WTC11 (cell line): ENCODE measurements around the gene RANBP3L. TPM values are rescaled to one million over a fixed set of nuclear protein-coding genes. Genes with fewer than 3 reads are reported as not detected.
"Not testable (repeated sequence)": the region's sequence is repeated elsewhere in the genome, so short reads cannot be mapped to it uniquely, and the experiment has no call there.

Experiments used
- ATAC-seq: fragments of 200-7000 bp; cut with Tn5 transposase; 2 replicates; pipeline ENCODE4 v1.10.0; 2021; ENCODE audit warnings: mild to moderate bottlenecking, moderate library complexity
- CTCF ChIA-PET: fragments of 300-600 bp; sonication (Branson Sonifier 250); formaldehyde crosslinking; loops from one replicate; lab custom pipeline; 2021; ENCODE audit warnings: antibody characterized with exemption; lab: Charles Lee
- POLR2A ChIA-PET: fragments of 350-600 bp; sonication (Branson Sonifier 250); formaldehyde crosslinking; loops from one replicate; lab custom pipeline; 2021; ENCODE audit warnings: antibody characterized with exemption; lab: Charles Lee
- DNase-seq: peaks from one replicate; pipeline ENCODE4 v3.0.0; 2021; ENCODE audit warnings: low spot score
- H3K27ac Mint-ChIP-seq: 2 replicates; pipeline ENCODE4 v1.8.0; 2021; ENCODE audit warnings: mixed read lengths
- H3K27me3 Mint-ChIP-seq: 2 replicates; pipeline ENCODE4 v1.8.0; 2021; ENCODE audit warnings: low read depth, mild to moderate bottlenecking, moderate library complexity, mixed read lengths
- H3K36me3 Mint-ChIP-seq: 2 replicates; pipeline ENCODE4 v1.8.0; 2021; ENCODE audit warnings: mixed read lengths
- H3K4me1 Mint-ChIP-seq: 2 replicates; pipeline ENCODE4 v1.8.0; 2022; ENCODE audit warnings: mixed read lengths
- H3K4me3 Mint-ChIP-seq: 2 replicates; pipeline ENCODE4 v1.8.0; 2021; ENCODE audit warnings: mild to moderate bottlenecking, moderate library complexity, mixed read lengths
- H3K9me3 Mint-ChIP-seq: 2 replicates; pipeline ENCODE4 v1.8.0; 2021; ENCODE audit warnings: mixed read lengths
- CREM ChIP-seq: sonication (generic); formaldehyde crosslinking; IDR thresholded peaks from 2 replicates; pipeline ENCODE4 v1.8.1; 2022; ENCODE audit warnings: mild to moderate bottlenecking, missing genetic modification reagents, moderate library complexity
- FOXP1 ChIP-seq: sonication (generic); formaldehyde crosslinking; IDR thresholded peaks from 2 replicates; pipeline ENCODE4 v1.8.0; 2022; ENCODE audit warnings: missing genetic modification reagents, mild to moderate bottlenecking, moderate library complexity, borderline replicate concordance
- GABPB1 ChIP-seq: sonication (generic); formaldehyde crosslinking; IDR thresholded peaks from 2 replicates; pipeline ENCODE4 v1.8.1; 2023; ENCODE audit warnings: mild to moderate bottlenecking, missing genetic modification reagents
- SOX15 ChIP-seq: fragments of 250-450 bp; sonication (Bioruptor Pico); IDR thresholded peaks from 2 replicates; pipeline ENCODE4 v1.9.0; 2021; ENCODE audit warnings: mild to moderate bottlenecking
- SP1 ChIP-seq: sonication (generic); formaldehyde crosslinking; conservative IDR thresholded peaks from 2 replicates; pipeline ENCODE4 v1.8.1; 2022; ENCODE audit warnings: missing genetic modification reagents
- TEAD1 ChIP-seq: sonication (generic); formaldehyde crosslinking; IDR thresholded peaks from 2 replicates; pipeline ENCODE4 v1.8.0; 2022; ENCODE audit warnings: mild to moderate bottlenecking, missing genetic modification reagents
- TP53 ChIP-seq: sonication (generic); formaldehyde crosslinking; IDR thresholded peaks from 2 replicates; pipeline ENCODE4 v1.8.1; 2023; ENCODE audit warnings: mild to moderate bottlenecking, missing genetic modification reagents
- USF2 ChIP-seq: sonication (generic); formaldehyde crosslinking; IDR thresholded peaks from 2 replicates; pipeline ENCODE4 v1.8.1; 2023; ENCODE audit warnings: mild to moderate bottlenecking, missing genetic modification reagents, moderate library complexity
- ZBTB21 ChIP-seq: sonication (generic); formaldehyde crosslinking; IDR thresholded peaks from 2 replicates; pipeline ENCODE4 v1.8.1; 2023; ENCODE audit warnings: mild to moderate bottlenecking, missing genetic modification reagents, borderline replicate concordance
- ZNF416 ChIP-seq: fragments of 250-450 bp; sonication (Bioruptor Pico); IDR thresholded peaks from 2 replicates; pipeline ENCODE4 v1.9.0; 2021; ENCODE audit warnings: mild to moderate bottlenecking, inconsistent platforms
- ZSCAN18 ChIP-seq: fragments of 250-450 bp; sonication (Bioruptor Pico); IDR thresholded peaks from 2 replicates; pipeline ENCODE4 v2.1.2; 2022; ENCODE audit warnings: mild to moderate bottlenecking, moderate library complexity
- total RNA-seq: library from RNA; stranded (reverse); gene quantifications from 3 replicates; pipeline ENCODE4 v1.2.3, GENCODE V29; 2021
- TF ChIP-seq, protein P1 (sequence below): sonication (generic); formaldehyde crosslinking; IDR thresholded peaks from 2 replicates; pipeline ENCODE4 v1.8.1; 2023; ENCODE audit warnings: mild to moderate bottlenecking, missing genetic modification reagents
- TF ChIP-seq, protein P2 (sequence below): sonication (generic); formaldehyde crosslinking; IDR thresholded peaks from 2 replicates; pipeline ENCODE4 v1.8.0; 2023; ENCODE audit warnings: mild to moderate bottlenecking, missing genetic modification reagents
- TF ChIP-seq, protein P3 (sequence below): fragments of 250-450 bp; sonication (Bioruptor Pico); conservative IDR thresholded peaks from 2 replicates; pipeline ENCODE4 v1.9.0; 2021; ENCODE audit warnings: mild to moderate bottlenecking
- TF ChIP-seq, protein P4 (sequence below): sonication (generic); formaldehyde crosslinking; IDR thresholded peaks from 2 replicates; pipeline ENCODE4 v1.8.1; 2022; ENCODE audit warnings: mild to moderate bottlenecking, moderate library complexity, missing genetic modification reagents

RANBP3L gene
- total RNA-seq, 1 experiment from 2014 or later, result not detected

- ChIA-PET POLR2A (no interaction called here), CTCF (interaction anchor here (0.7 kb wide), 1 partner anchor 255 kb away, joined by 3 read pairs; no protein-coding TSS in a partner anchor)
- H3K4me1 Mint-ChIP-seq, result peaks cover under 1% of the 10 kb centered on the region; the same call in 1 of the 2 replicates
- no peak overlapping the region for H3K27ac Mint-ChIP-seq
- no peak for DNase-seq
- no peaks in the 10 kb centered on the region for H3K36me3 Mint-ChIP-seq
- H3K27me3 Mint-ChIP-seq, result no peaks in the 10 kb centered on the region
- no peak overlapping the region for H3K4me3 Mint-ChIP-seq
- no peak for ATAC-seq
- TF ChIP-seq SP1 (CRISPR knock-in tag), result no peak
- TF ChIP-seq, protein P1, sequence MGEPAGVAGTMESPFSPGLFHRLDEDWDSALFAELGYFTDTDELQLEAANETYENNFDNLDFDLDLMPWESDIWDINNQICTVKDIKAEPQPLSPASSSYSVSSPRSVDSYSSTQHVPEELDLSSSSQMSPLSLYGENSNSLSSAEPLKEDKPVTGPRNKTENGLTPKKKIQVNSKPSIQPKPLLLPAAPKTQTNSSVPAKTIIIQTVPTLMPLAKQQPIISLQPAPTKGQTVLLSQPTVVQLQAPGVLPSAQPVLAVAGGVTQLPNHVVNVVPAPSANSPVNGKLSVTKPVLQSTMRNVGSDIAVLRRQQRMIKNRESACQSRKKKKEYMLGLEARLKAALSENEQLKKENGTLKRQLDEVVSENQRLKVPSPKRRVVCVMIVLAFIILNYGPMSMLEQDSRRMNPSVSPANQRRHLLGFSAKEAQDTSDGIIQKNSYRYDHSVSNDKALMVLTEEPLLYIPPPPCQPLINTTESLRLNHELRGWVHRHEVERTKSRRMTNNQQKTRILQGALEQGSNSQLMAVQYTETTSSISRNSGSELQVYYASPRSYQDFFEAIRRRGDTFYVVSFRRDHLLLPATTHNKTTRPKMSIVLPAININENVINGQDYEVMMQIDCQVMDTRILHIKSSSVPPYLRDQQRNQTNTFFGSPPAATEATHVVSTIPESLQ, result no peak
- no peak for TF ChIP-seq ZSCAN18 (CRISPR knock-in tag)
- TF ChIP-seq, protein P2, sequence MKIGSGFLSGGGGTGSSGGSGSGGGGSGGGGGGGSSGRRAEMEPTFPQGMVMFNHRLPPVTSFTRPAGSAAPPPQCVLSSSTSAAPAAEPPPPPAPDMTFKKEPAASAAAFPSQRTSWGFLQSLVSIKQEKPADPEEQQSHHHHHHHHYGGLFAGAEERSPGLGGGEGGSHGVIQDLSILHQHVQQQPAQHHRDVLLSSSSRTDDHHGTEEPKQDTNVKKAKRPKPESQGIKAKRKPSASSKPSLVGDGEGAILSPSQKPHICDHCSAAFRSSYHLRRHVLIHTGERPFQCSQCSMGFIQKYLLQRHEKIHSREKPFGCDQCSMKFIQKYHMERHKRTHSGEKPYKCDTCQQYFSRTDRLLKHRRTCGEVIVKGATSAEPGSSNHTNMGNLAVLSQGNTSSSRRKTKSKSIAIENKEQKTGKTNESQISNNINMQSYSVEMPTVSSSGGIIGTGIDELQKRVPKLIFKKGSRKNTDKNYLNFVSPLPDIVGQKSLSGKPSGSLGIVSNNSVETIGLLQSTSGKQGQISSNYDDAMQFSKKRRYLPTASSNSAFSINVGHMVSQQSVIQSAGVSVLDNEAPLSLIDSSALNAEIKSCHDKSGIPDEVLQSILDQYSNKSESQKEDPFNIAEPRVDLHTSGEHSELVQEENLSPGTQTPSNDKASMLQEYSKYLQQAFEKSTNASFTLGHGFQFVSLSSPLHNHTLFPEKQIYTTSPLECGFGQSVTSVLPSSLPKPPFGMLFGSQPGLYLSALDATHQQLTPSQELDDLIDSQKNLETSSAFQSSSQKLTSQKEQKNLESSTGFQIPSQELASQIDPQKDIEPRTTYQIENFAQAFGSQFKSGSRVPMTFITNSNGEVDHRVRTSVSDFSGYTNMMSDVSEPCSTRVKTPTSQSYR (CRISPR knock-in tag), result no peak
- no peak for TF ChIP-seq ZBTB21 (CRISPR knock-in tag)
- no peak for TF ChIP-seq FOXP1 (CRISPR knock-in tag)
- TF ChIP-seq, protein P3, sequence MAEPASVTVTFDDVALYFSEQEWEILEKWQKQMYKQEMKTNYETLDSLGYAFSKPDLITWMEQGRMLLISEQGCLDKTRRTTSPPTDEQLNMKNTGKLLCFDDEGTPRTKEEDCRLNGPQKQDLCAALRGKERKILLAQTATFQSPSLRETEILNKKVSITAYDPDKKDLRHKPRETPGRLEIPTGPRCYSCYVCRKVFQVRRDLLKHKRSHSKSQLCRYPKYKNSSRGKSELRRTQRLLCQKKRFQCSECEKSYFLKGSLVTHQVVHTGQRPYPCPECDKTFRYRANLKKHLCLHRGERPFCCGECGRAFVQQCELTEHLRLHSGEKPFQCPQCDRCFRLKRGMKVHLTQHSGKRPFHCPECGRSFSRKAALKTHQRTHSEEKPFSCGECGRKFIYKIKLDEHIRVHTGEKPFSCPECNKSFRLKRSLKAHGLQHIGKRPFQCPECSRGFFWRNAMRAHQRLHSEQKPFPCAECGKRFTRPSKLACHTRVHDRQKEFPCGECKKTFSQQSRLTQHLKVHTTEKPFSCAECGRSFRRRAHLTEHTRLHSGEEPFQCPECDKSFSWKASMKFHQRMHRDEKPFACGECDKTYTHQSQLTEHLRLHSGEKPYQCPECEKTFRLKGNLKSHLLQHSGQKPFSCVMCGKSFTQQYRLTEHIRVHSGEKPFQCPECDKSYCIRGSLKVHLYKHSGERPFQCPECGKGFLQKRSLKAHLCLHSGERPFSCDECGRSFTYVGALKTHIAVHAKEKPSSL, result no peak
- no peak for TF ChIP-seq GABPB1 (CRISPR knock-in tag)
- TF ChIP-seq USF2 (CRISPR knock-in tag), result no peak
- TF ChIP-seq, protein P4, sequence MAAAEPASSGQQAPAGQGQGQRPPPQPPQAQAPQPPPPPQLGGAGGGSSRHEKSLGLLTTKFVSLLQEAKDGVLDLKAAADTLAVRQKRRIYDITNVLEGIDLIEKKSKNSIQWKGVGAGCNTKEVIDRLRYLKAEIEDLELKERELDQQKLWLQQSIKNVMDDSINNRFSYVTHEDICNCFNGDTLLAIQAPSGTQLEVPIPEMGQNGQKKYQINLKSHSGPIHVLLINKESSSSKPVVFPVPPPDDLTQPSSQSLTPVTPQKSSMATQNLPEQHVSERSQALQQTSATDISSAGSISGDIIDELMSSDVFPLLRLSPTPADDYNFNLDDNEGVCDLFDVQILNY (CRISPR knock-in tag), result no peak
- TF ChIP-seq TP53 (CRISPR knock-in tag), result no peak
- TF ChIP-seq SOX15 (CRISPR knock-in tag), result no peak
- TF ChIP-seq CREM (CRISPR knock-in tag), result no peak
- no peak for TF ChIP-seq ZNF416 (CRISPR knock-in tag)
- no peak for TF ChIP-seq TEAD1 (CRISPR knock-in tag)
- H3K9me3 Mint-ChIP-seq, result peaks cover 3% of the 10 kb centered on the region
Measured at GRCh38 chr5:36334315-36334714, 32.6 kb upstream of the RANBP3L start.

DNA sequence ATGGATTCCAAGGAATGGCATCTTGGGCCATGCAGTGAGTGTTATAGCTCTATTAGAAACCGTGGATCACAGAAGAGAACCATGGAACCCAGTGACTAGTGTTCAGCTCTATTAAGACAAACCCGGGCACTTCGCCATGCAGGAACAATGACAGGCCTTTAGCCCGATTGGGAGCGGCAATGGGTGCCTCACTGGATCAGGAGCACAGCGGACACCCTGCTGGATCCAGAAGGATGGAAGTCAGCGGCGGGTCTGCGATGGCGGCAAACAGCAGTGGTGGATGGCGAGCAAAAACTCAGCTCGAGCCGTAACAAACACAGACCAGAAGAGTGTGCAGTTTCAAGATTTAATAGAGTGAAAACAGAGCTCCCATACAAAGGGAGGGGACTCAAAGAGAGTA lies 31.0 kb upstream of the RANBP3L start:
- H3K27ac Mint-ChIP-seq, H3K36me3 Mint-ChIP-seq, H3K4me1 Mint-ChIP-seq, POLR2A ChIA-PET, H3K9me3 Mint-ChIP-seq, H3K4me3 Mint-ChIP-seq, CTCF ChIA-PET, DNase-seq, H3K27me3 Mint-ChIP-seq, ATAC-seq: not testable (repeated sequence)
